Activated naive CD4-positive, alpha-beta T cell treated with anti-CD3 and anti-CD28 coated beads for 36 hours (primary cell): ENCODE measurements around the gene FAM193B. TPM values are rescaled to one million over a fixed set of nuclear protein-coding genes. Genes with fewer than 3 reads are reported as not detected.

Experiments used
- CTCF ChIA-PET: fragments of 350-600 bp; sonication (Branson Sonifier 250); formaldehyde crosslinking; loops from one replicate; lab custom pipeline; 2021; ENCODE audit warnings: antibody characterized with exemption; lab: Charles Lee
- DNase-seq: peaks from one replicate; pipeline ENCODE4 v3.0.0-alpha.2; 2020
- H3K27ac Mint-ChIP-seq: one replicate; pipeline ENCODE4 v1.8.0; 2021; ENCODE audit warnings: mild to moderate bottlenecking, mixed read lengths
- H3K27me3 Mint-ChIP-seq: one replicate; pipeline ENCODE4 v1.8.0; 2021; ENCODE audit warnings: low read depth, mixed read lengths
- H3K36me3 Mint-ChIP-seq: one replicate; pipeline ENCODE4 v1.8.0; 2021; ENCODE audit warnings: low read depth, mixed read lengths
- H3K4me1 Mint-ChIP-seq: one replicate; pipeline ENCODE4 v1.8.0; 2021; ENCODE audit warnings: low read depth, mixed read lengths
- H3K4me3 Mint-ChIP-seq: one replicate; pipeline ENCODE4 v1.8.0; 2021; ENCODE audit warnings: mild to moderate bottlenecking, moderate library complexity, mixed read lengths
- H3K9me3 Mint-ChIP-seq: one replicate; pipeline ENCODE4 v1.8.0; 2021; ENCODE audit warnings: mixed read lengths
- intact Hi-C: fragments of 100-400 bp; cut with micrococcal nuclease; formaldehyde crosslinking; loops from one replicate; pipeline ENCODE4 v1.15.1; 2023
- total RNA-seq, 2 experiments: library from RNA; stranded (reverse); gene quantifications; one replicate each; pipeline ENCODE4 v1.2.3, GENCODE V29; 2021

Gene FAM193B
- total RNA-seq, 2 experiments from 2014 or later = 87.4 to 87.8 TPM

DNA sequence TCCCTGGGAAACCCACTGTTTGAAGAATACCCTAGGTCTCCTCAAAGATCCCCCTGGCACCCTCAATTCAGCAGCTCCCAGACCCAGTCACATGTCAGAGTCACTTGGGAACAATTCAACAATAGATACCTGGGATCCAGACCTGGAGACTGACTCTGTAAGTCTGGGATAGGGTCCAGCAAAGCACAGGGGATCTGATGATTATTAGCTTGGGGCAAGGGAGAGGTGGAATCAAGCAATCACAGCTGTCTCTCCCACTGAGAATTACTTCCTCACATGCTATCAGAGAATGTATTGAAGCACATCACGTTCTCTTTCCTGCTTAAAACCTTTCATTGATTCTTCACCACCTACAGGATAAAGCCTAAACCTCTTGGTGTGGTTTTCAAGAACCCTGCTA, 5.9 kb downstream of the FAM193B start:
- Mint-ChIP-seq H3K36me3 (peaks cover 12% of the 10 kb centered on the region), H3K4me3 (no peak overlapping the region), H3K9me3 (no peaks in the 10 kb centered on the region), H3K4me1 (peaks cover 35% of the 10 kb centered on the region), H3K27me3 (no peaks in the 10 kb centered on the region), H3K27ac (no peak overlapping the region)
- no peak for DNase-seq
- CTCF ChIA-PET = interaction anchor here (1.0 to 2.5 kb wide), 2 partner anchors 47 to 615 kb away, joined by 3 to 8 read pairs; no protein-coding TSS in a partner anchor
- intact Hi-C loops = no loop called here

DNA sequence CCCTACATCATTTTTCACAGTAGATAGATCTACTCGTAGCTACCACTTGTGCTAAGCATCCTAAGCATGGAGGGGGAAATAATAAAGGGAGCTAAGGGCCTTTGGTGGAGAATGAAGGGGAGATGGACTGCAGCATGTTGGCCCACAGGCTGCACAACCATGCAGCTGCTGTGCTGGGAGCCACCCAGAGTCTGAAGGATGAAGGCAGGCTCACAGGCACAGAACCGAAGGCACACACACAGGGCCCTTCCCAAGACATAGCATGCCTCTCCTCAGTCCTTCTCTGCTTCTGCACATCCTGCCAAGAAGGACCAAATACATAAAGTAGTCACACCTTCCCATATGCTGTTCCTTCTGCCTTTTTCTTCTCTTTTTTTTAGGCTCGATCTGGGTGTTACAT, 6.6 kb downstream of the FAM193B start:
- H3K27ac Mint-ChIP-seq = no peak overlapping the region
- CTCF ChIA-PET = interaction anchor here (1.0 kb wide), 1 partner anchor 616 kb away, joined by 3 read pairs; no protein-coding TSS in a partner anchor
- H3K9me3 Mint-ChIP-seq = no peaks in the 10 kb centered on the region
- H3K27me3 Mint-ChIP-seq = no peaks in the 10 kb centered on the region
- no peak for DNase-seq
- H3K4me3 Mint-ChIP-seq = no peak overlapping the region
- peaks cover 28% of the 10 kb centered on the region for H3K4me1 Mint-ChIP-seq
- peaks cover 10% of the 10 kb centered on the region for H3K36me3 Mint-ChIP-seq
- intact Hi-C loops = no loop called here

DNA sequence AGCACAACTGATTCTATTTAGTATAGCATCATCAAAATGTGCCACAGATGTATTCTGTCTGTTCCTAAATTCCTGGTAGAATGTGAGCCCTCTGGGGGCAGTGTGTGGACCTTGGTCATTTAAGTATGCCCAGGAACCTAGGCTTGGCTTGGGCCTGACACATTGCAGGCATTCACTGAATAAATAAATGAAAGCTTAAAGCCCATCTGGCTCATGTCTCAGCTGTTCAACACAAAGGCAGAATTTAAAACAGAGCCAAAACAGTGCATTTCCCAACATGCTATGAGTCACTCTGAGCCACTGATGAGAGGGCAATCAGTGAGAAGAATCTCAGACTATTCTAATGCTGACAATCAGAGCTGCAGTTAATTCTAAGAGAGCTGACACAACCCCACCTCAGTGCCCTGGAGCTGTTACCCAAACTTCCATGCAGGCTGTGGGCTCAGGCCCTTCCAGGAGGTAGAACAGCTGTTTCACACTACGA, 8.1 kb downstream of the FAM193B start:
- Mint-ChIP-seq H3K36me3 (peaks cover 7% of the 10 kb centered on the region), H3K4me3 (no peak overlapping the region), H3K9me3 (no peaks in the 10 kb centered on the region), H3K4me1 (peaks cover 22% of the 10 kb centered on the region), H3K27ac (no peak overlapping the region), H3K27me3 (no peaks in the 10 kb centered on the region)
- peak; percentile 8 for DNase-seq
- CTCF ChIA-PET = interaction anchor here (1.9 kb wide), 1 partner anchor 45 kb away, joined by 5 read pairs; no protein-coding TSS in a partner anchor
- intact Hi-C loops = no loop called here

DNA sequence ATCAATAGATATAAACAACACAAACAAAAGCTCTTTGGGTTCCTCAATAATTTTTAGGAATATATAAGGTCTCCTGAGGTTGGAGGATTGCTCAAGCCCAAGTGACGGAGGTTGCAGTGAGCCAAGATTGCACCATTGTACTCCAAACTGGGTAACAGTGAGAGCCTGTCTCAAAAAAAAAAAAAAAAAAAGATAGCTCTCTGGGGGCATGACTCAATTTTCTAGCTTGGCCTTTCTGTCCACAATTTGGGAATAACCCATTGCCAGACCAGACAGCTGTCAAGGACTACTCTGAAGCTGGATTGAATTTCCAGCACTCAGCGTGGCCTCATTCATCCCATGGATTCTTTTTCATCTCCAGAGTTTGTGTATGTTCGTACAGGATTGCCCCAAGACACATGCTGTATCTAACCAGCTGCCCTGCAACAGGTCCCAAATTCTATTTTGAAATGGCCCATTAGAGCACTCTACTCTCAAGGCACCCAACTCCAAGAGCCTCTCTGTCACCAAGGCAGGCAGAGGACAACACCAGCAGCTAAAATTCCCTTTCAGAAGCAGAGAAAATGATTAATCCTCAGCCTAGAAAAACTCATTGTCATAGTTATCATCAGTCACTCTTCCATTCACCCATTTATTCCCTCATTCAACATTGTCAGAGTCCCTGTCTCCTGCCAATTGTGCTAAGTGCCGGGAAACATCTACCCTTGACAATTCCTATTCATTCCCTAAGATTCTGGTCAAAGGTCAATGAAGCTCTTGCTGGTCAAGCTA, 8.7 kb downstream of the FAM193B start:
- Mint-ChIP-seq H3K9me3 (no peaks in the 10 kb centered on the region), H3K27me3 (no peaks in the 10 kb centered on the region), H3K27ac (peak overlapping the region; percentile 30), H3K36me3 (peaks cover 6% of the 10 kb centered on the region), H3K4me3 (no peak overlapping the region), H3K4me1 (peaks cover 24% of the 10 kb centered on the region)
- no peak for DNase-seq
- intact Hi-C loops = no loop called here
- CTCF ChIA-PET = interaction anchor here (0.6 to 1.9 kb wide), 3 partner anchors 33 to 50 kb away, joined by 3 to 5 read pairs (median 4); no protein-coding TSS in a partner anchor

DNA sequence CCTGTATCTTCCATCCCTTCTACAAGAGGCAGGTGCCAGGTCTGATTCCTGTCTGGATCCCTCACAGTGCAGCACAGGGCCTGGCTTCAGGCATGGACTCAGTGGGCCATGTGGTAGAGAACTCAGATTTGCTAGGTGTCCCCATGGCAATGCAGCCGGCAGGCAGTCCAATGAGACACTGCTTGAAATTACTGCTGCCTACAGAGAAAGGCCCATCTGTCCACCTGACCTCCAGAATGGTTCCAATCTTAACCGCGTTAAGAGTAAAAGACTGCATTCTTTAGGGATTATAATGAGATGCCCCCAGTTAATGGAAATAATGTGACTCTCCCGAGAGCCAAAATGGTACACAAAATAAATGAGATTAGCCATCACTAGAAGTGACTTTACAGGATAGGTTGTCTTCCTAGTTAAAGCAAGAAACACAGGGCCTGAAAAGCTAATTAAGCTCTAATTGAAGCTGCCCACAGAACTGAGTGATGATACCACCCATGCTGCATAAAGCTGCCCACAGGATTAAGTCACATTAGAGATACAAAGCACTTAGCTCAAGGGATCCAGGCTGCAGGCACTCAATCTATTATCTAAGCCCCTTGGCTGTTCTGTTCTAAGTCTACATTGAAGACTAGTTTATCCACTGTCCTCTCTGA, 11.4 kb downstream of the FAM193B start:
- intact Hi-C loops = no loop called here
- H3K4me1 Mint-ChIP-seq = peaks cover 21% of the 10 kb centered on the region

DNA sequence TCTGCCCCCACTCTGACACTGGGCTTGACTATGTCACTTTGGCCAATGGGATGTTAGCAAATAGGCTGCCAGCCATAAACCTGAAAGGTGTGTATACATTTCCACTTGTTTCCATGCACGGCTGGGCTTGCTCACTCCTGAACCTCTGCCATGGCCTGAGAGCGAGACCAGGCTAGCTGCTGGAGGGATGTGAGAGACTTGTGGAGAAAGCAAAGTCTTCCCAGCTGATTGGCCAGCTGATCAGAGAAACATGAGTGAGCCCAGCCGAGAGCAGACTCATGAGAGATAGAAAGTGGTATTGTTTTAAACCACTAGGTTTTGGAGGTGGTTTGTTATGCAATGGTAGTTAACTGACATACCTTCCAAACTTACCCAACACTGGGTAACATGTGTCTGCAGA, 13.9 kb downstream of the FAM193B start:
- H3K4me1 Mint-ChIP-seq = peaks cover 7% of the 10 kb centered on the region
- H3K9me3 Mint-ChIP-seq = no peaks in the 10 kb centered on the region
- H3K27me3 Mint-ChIP-seq = no peaks in the 10 kb centered on the region
- CTCF ChIA-PET = interaction anchor here (1.2 kb wide), 1 partner anchor 12 kb away, joined by 6 read pairs; no protein-coding TSS in a partner anchor
- no peak for DNase-seq
- H3K27ac Mint-ChIP-seq = no peak overlapping the region
- H3K36me3 Mint-ChIP-seq = peaks cover 9% of the 10 kb centered on the region
- H3K4me3 Mint-ChIP-seq = no peak overlapping the region
- intact Hi-C loops = no loop called here

More for the DNA sequence above, 11.4 kb downstream of the FAM193B start:
- peaks cover 7% of the 10 kb centered on the region for H3K36me3 Mint-ChIP-seq
- no peak overlapping the region for H3K4me3 Mint-ChIP-seq
- CTCF ChIA-PET = interaction anchor here (0.8 kb wide), 1 partner anchor 14 kb away, joined by 3 read pairs; no protein-coding TSS in a partner anchor
- no peak for DNase-seq
- no peaks in the 10 kb centered on the region for H3K27me3 Mint-ChIP-seq
- H3K9me3 Mint-ChIP-seq = no peaks in the 10 kb centered on the region
- no peak overlapping the region for H3K27ac Mint-ChIP-seq

DNA sequence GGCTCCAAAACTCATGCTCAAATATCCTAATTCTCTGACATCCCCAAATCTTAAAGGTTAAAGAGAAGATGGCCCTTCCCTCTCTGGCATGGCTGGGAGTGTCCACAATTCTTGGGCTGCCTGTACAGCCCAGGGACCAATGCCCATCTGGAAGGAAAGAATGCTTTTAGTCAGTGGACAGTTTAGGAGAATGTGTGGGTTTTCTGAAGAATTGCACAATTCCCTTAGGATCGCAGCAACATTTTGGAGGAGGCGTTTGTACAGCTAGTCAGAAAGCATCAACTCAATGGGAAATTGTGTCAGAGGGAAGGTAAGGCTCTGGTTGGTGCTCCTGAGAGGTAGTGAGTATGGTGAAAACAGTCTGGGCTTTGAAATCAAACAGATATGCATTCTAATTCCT, 15.0 kb downstream of the FAM193B start:
- CTCF ChIA-PET = interaction anchor here (1.2 kb wide), 1 partner anchor 11 kb away, joined by 6 read pairs; no protein-coding TSS in a partner anchor
- no peaks in the 10 kb centered on the region for H3K27me3 Mint-ChIP-seq
- DNase-seq = no peak
- intact Hi-C loops = no loop called here
- no peak overlapping the region for H3K27ac Mint-ChIP-seq
- no peaks in the 10 kb centered on the region for H3K9me3 Mint-ChIP-seq
- H3K4me3 Mint-ChIP-seq = no peak overlapping the region
- peaks cover 9% of the 10 kb centered on the region for H3K36me3 Mint-ChIP-seq
- peaks cover 4% of the 10 kb centered on the region for H3K4me1 Mint-ChIP-seq

DNA sequence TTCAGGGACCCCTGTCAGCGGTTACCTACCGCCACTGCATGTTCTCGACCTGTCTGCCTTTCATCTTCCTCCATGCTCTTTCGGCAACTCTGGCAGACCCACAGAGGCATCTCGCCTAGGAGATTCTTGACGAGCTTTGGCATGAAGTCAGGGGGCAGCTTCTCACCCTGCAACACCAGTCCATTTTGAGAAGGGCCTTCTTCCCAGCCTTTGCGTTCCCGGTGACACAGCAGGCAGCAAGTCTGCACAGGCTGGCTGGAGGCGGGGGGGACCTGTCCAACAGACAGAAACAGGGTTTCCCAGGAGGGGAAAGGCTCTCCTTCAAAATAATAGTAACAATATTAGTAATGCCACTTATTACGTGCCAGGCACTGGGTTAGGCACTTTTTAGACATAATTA, 15.5 kb downstream of the FAM193B start:
- Mint-ChIP-seq H3K27me3 (no peaks in the 10 kb centered on the region), H3K4me3 (no peak overlapping the region), H3K36me3 (peaks cover 9% of the 10 kb centered on the region), H3K9me3 (no peaks in the 10 kb centered on the region), H3K27ac (no peak overlapping the region), H3K4me1 (peaks cover 2% of the 10 kb centered on the region)
- intact Hi-C loops = no loop called here
- DNase-seq = no peak
- CTCF ChIA-PET = no interaction called here

DNA sequence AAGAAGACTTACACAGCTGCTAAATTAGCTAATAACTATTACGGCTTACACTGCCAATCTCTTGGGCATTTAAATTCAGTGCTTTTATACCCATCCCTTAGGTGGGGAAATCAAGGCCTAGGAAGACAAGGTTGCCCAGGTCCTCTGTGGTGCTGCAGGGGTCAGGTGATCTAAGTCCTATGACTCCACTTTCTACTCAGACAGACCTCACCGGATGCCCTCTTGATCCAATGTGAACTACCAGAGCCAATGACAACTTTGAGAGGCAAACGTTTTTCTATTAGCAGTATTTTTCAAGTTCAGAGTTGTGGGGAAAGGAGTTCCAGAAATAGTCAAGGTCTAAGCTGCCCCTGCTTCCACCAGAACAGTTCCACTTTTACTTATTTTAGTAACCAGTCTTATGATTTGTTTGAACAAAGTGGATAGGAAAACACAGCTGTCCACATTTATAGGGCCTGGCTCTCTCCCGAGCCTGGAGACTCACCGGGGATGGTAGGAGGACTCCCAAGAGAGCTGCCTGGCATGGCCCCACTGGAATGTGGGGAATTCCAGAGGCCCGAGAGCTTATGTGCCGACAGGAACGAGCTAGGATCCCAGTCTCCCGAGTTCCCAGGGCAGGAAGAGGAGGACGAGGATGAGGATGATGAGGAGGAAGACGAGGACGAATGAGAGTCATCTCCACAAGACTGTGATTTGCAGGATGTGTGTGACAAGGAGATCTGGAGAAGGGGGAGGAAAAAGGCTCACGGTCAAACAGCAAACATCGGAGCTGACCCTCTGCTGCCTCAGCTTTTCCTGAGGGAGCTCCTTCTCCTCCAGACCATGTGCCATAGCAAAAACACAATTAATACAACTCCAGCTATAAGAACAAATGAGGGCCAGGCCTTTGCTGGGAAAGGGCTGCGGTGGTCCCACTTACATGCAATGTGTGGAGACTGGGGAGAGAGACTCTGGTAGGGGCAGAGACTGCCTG, 16.7 kb downstream of the FAM193B start:
- CTCF ChIA-PET = interaction anchor here (1.3 kb wide), 1 partner anchor 36 kb away, joined by 4 read pairs; no protein-coding TSS in a partner anchor
- Mint-ChIP-seq H3K9me3 (no peaks in the 10 kb centered on the region), H3K27me3 (no peaks in the 10 kb centered on the region), H3K27ac (no peak overlapping the region), H3K4me3 (no peak overlapping the region), H3K36me3 (peaks cover 9% of the 10 kb centered on the region), H3K4me1 (peaks cover 2% of the 10 kb centered on the region)
- DNase-seq = no peak
- intact Hi-C loops = no loop called here

DNA sequence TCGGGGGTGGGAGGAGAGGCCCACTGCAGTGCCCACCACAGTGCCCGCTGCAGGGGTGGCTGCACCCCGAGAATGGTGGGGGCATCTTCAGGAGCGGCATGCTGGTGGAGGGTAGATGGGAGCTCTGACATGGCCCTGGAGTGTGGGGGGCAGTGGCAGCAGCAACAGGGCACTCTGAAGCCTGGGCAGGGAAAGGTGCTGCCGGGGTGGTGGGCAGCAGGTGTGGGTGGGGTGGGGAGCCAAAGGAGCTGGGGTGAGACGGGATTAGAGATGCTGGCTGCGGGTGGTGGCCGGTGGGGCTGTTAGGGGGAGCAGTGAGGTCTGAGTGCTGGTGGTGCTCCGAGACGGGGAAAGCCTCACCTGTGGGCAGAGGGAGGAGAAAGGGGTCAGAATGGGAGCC, 18.0 kb downstream of the FAM193B start:
- DNase-seq = no peak
- intact Hi-C loops = no loop called here
- H3K27ac Mint-ChIP-seq = no peak overlapping the region
- CTCF ChIA-PET = no interaction called here
- peaks cover 12% of the 10 kb centered on the region for H3K36me3 Mint-ChIP-seq
- H3K27me3 Mint-ChIP-seq = no peaks in the 10 kb centered on the region
- no peaks in the 10 kb centered on the region for H3K9me3 Mint-ChIP-seq
- peaks cover 2% of the 10 kb centered on the region for H3K4me1 Mint-ChIP-seq
- H3K4me3 Mint-ChIP-seq = no peak overlapping the region

DNA sequence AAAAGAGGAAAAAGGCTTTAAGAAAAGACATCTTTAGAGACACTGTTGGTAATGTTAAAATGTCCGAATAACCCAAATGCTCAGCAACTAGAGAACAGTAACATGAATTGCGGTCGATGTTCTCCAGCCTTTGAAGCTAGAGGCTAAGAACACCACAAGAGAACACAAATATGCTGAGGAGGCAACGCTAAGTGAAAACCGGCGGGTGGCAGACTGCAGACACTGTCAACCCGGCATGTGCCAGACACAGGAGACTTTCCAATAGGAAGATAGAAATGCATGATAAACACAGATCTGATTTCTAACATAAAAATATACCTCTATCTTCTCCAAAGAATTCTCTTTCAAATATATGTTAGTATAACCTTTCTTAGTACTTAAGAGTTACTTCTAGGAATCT, 19.2 kb downstream of the FAM193B start:
- no peak for DNase-seq
- H3K4me3 Mint-ChIP-seq = no peak overlapping the region
- no peak overlapping the region for H3K27ac Mint-ChIP-seq
- H3K4me1 Mint-ChIP-seq = no peaks in the 10 kb centered on the region
- intact Hi-C loops = no loop called here
- H3K36me3 Mint-ChIP-seq = peaks cover 12% of the 10 kb centered on the region
- CTCF ChIA-PET = interaction anchor here (0.7 kb wide), 1 partner anchor 428 kb away, joined by 3 read pairs; no protein-coding TSS in a partner anchor
- H3K9me3 Mint-ChIP-seq = no peaks in the 10 kb centered on the region
- H3K27me3 Mint-ChIP-seq = no peaks in the 10 kb centered on the region
